Measurements from ENCODE around the gene ATP8B3.

Gene ATP8B3

GRCh38 chr19:1811942-1812425 is at the start of gene ATP8B3:
TSS of gene ATP8B3 (minus strand) at chr19:1812276. CDS start at chr19:1811736, 540 bp downstream.
- no peak for DNase-seq

DNA sequence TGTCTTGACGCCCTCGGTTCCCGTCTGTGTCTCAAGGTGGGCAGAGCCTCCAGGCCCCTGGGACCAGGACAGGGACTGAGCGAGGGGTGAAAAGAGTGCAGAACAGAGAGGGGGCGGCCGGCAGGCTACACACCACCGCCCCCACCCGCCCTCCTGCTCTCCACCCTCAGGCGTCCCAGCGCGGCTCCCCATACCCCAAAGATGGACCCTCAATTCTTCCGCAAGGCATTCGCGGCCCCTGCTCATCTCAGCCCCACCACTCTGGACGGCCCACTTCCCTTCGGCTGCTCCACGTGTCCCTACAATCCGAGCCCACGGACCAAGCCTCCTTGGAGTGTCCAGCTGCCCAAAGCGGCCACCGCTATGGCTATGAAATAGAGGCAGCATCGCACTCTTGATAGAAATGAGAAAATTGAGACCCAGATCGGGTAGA is 49.5 kb upstream of the ATP8B3 start:
- peak; percentile 17 for DNase-seq

- peak; percentile 21 for DNase-seq
These were observed 48.9 kb upstream of the ATP8B3 start for GRCh38 chr19:1860821-1861598.

DNA sequence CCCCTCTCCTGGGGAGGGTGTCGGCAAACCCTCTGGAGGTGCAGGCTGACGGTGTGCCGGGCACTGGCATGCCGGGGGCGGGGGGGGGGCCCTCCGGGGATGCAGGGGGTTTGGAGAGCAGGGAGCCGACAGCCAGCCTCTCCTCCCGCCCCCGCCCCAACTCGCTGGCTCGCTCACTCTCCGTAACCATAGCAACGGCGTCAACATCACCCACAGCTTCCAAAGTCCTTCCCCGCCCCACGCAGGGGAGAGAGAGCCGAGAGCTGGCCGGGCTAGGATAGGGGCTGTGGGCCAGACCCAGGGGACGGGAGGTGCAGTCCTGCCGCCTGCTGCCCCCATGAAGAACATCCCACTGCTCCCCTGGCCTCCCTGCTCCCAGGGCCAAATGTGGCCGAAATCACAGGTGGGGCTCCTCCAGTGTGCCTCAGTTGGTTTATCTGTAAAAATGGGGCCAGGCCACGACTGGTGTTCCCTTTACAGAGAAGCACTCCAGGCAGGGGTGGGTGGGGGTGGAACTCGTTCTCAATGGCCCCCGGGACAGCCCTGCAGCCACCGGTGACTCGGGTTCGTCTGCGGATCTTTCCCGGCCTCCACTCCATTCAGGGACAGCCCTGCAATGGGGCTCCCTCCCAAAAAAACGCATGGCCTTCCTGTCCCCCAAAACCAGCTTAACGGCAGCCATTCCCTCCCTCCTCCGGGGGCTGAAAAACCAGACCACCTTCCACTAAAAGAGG is 48.1 kb upstream of the ATP8B3 start:
- DNase-seq, result peak; percentile 85

DNA sequence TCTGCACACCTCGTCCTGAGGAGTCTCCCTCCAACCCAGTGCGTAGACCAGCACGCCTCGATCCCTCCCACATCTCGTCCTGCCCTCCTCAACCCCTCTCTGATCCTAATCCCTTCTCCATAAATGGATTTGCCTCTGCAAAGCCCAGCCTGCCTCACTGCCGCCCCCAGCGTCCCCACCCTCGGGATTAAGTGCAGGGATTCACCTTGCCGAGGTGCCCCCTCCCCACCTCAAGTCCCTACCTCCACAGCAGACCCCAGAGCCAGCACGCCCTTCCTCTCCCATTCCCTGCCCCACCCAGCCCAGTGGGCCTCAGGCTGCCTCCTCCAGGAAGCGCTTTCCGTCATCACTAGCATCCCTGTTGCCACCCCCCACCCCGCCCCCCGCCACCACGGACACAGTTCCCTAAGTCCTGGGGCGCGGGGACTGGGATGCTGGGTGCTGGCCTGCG is 47.3 kb upstream of the ATP8B3 start:
- peak; percentile 67 for DNase-seq

DNA sequence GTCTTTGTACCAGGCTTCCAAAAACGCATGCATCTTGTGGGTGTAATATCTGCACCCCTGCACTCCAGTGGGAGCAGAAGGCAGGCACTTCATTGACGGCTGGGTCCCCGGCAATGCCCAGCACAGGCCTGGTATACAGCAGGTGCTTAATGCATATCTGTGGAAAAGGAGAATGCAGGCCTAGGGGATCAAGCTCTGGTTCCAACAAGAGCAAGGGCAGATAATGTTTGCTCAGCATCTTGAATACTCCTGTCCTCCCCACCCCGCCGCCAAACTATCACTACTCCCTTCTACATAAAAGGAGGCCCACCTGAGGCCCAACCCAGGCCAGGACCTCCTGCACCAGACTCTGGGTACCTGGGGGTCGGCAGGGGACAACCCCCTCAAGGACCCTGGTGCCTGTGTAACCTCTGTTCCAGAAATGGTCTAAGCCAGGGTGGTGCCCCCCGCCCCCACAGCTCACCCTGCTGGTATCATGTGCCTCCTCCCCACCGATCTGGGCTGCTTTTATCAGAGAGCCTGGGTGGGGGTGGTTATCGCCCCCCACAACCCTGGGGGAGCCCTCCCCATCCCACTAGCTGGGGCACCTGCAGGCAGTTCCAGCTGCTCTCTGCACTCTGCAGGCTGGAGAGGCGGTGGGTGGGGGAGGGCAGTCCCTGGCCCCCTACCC is 46.5 kb upstream of the ATP8B3 start:
- DNase-seq, result peak; percentile 86

- peak; percentile 44 for DNase-seq
These were observed 45.7 kb upstream of the ATP8B3 start for GRCh38 chr19:1857648-1858326.

- DNase-seq, result peak; percentile 82
These were observed 44.9 kb upstream of the ATP8B3 start for GRCh38 chr19:1856698-1857603.

DNA sequence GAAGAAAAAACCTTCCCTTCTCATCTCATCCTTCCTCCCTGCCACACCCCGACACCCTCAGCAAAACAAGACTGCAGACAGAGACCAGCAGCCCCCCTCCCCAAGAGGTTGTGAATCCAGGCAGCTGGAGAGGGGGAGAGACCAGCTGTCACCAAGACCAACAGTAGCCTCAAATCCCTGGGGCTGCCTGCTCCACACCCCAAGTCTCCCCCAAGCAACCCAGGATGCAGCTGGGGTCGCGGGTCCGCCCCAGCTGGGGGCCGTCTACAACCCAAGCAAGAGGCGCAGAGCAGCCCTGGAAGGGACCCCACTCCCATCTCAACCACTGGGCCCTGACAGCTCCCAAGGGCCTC is 44.2 kb upstream of the ATP8B3 start:
- no peak for DNase-seq

DNA sequence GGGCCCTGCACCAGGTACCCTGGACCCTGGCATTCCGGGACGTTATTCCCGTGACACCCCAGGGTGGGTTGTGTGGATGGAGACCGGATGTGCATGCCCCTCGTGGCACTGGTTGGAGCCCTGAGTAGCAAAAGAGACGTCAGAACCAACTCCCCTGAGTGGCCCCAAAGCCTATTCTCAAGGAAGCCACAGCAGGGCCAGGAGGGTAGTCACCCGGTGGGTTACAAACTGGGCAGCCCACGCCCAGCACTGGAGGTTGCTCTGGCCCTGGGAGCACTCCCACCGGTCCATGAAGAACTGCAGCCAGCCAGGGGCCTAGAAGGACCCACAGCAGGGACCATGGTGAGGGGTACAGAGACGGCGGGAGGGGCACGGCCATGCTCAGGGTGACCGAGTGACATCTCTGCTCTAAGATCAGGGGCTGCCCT is 43.8 kb upstream of the ATP8B3 start:
- peak; percentile 70 for DNase-seq

GRCh38 chr19:1855040-1855827 is 43.2 kb upstream of the ATP8B3 start:
- DNase-seq, result peak; percentile 98

- peak; percentile 82 for DNase-seq
These were observed 42.5 kb upstream of the ATP8B3 start for GRCh38 chr19:1854542-1855039.

GRCh38 chr19:1854039-1854541 is 42.0 kb upstream of the ATP8B3 start:
- no peak for DNase-seq

- DNase-seq, result peak; percentile 94
These were observed 41.4 kb upstream of the ATP8B3 start for GRCh38 chr19:1853295-1854038.

GRCh38 chr19:1852581-1853128 is 40.6 kb upstream of the ATP8B3 start:
- DNase-seq, result no peak

- DNase-seq, result peak; percentile 81
These were observed 39.8 kb upstream of the ATP8B3 start for GRCh38 chr19:1851654-1852580.

GRCh38 chr19:1850809-1851653 is 39.0 kb upstream of the ATP8B3 start:
- no peak for DNase-seq
